ENCODE measurements around the gene KDM1A. TPM values are rescaled to one million over a fixed set of nuclear protein-coding genes. Genes with fewer than 3 reads are reported as not detected.

KDM1A gene
- polyA plus RNA-seq, 3 donors: 22.1 to 30.2 (median 24.1) TPM

DNA sequence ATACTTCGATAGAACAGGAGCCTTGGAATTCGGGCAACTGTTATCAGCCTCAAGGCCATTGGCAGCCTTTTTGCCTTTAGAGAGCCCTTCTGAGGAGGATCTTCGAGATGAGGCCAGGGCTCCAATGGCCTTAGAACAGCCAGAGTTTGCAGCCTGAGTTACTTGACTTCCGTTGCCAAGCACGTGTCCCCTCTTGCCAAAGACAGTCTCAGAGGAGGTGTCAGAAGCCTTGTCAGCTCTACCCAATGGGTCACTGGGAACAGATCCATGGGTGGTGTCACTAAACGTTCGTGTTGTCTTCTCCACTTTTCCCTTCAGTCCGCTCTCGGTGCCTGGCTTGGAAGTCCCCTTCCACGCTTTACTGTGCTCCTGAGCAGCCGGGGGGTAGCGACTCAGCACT, 73.2 kb downstream of the KDM1A start:
- Histone ChIP-seq H3K4me3 (replicated peaks in 1 of 3; ENCODE audit: low read depth in 2 of 3, low read length in 3 of 3) (no peak overlapping the region), H3K36me3 (replicated peaks in 1 of 2; ENCODE audit: control insufficient read depth in 1 of 2, insufficient read depth in 2 of 2, low read length in 2 of 2) (peaks cover 41 to 63% of the 10 kb centered on the region in 2 donors), H3K27me3 (ENCODE audit: control insufficient read depth in 2 of 2, insufficient read depth in 2 of 2, low read length in 2 of 2) (no peaks in the 10 kb centered on the region), H3K9me3 (replicated peaks in 1 of 2; ENCODE audit: control insufficient read depth in 1 of 2, insufficient read depth in 1 of 2, low read length in 2 of 2) (no peaks in the 10 kb centered on the region), H3K79me2 (ENCODE audit: insufficient read depth, low read length) (no peaks in the 10 kb centered on the region), H3K9ac (ENCODE audit: insufficient read depth, low read length, poor library complexity, severe bottlenecking) (no peak overlapping the region), H2AFZ (ENCODE audit: insufficient read depth, low read depth, low read length, poor library complexity, severe bottlenecking) (no peak overlapping the region), H3K27ac (ENCODE audit: low read depth in 1 of 2, low read length in 2 of 2) (no peak overlapping the region), H3K4me2 (replicated peaks; ENCODE audit: extremely low read depth, low read length, poor library complexity, severe bottlenecking) (no peak overlapping the region), H4K20me1 (ENCODE audit: insufficient read depth, low read length) (no peaks in the 10 kb centered on the region), H3K4me1 (ENCODE audit: control insufficient read depth in 1 of 2, insufficient read depth in 2 of 2, low read length in 2 of 2) (no peaks in the 10 kb centered on the region)
- TF ChIP-seq, protein P1, sequence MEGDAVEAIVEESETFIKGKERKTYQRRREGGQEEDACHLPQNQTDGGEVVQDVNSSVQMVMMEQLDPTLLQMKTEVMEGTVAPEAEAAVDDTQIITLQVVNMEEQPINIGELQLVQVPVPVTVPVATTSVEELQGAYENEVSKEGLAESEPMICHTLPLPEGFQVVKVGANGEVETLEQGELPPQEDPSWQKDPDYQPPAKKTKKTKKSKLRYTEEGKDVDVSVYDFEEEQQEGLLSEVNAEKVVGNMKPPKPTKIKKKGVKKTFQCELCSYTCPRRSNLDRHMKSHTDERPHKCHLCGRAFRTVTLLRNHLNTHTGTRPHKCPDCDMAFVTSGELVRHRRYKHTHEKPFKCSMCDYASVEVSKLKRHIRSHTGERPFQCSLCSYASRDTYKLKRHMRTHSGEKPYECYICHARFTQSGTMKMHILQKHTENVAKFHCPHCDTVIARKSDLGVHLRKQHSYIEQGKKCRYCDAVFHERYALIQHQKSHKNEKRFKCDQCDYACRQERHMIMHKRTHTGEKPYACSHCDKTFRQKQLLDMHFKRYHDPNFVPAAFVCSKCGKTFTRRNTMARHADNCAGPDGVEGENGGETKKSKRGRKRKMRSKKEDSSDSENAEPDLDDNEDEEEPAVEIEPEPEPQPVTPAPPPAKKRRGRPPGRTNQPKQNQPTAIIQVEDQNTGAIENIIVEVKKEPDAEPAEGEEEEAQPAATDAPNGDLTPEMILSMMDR (IDR thresholded peaks at IDR 0.05): no peak
- intact Hi-C loops (cut with micrococcal nuclease): no loop called here
- no peak overlapping the region for H3K27ac Mint-ChIP-seq
- H3K27me3 Mint-ChIP-seq (ENCODE audit: low read depth in 3 of 3): peaks cover 0 to 4% (median 0%) of the 10 kb centered on the region in 3 donors
- DNase-seq: no peak
- no peak overlapping the region for H3K4me3 Mint-ChIP-seq
- H3K36me3 Mint-ChIP-seq: peaks cover 50 to 63% of the 10 kb centered on the region in 2 donors
- WGBS (ENCODE audit: insufficient coverage): 97% methylated on average over 12 of the region's 12 CpGs
- H3K4me1 Mint-ChIP-seq: no peaks in the 10 kb centered on the region
- H3K9me3 Mint-ChIP-seq: peaks cover 0 to 1% (median 0%) of the 10 kb centered on the region in 7 donors

GRCh38 chr1:23097316-23097715, 78.0 kb downstream of the KDM1A start:
- TF ChIP-seq, protein P1 (IDR thresholded peaks at IDR 0.05): no peak
- no peaks in the 10 kb centered on the region for H3K9me3 Mint-ChIP-seq
- DNase-seq: no peak
- Histone ChIP-seq H3K4me1 (ENCODE audit: control insufficient read depth in 1 of 2, insufficient read depth in 2 of 2, low read length in 2 of 2) (peaks cover 16 to 28% of the 10 kb centered on the region in 2 donors), H3K9ac (ENCODE audit: insufficient read depth, low read length, poor library complexity, severe bottlenecking) (no peak overlapping the region), H3K4me2 (replicated peaks; ENCODE audit: extremely low read depth, low read length, poor library complexity, severe bottlenecking) (no peak overlapping the region), H3K36me3 (replicated peaks in 1 of 2; ENCODE audit: control insufficient read depth in 1 of 2, insufficient read depth in 2 of 2, low read length in 2 of 2) (peaks cover 18 to 22% of the 10 kb centered on the region in 2 donors), H3K9me3 (replicated peaks in 1 of 2; ENCODE audit: control insufficient read depth in 1 of 2, insufficient read depth in 1 of 2, low read length in 2 of 2) (no peaks in the 10 kb centered on the region), H3K4me3 (replicated peaks in 1 of 3; ENCODE audit: low read depth in 2 of 3, low read length in 3 of 3) (no peak overlapping the region), H3K79me2 (ENCODE audit: insufficient read depth, low read length) (no peaks in the 10 kb centered on the region), H3K27me3 (ENCODE audit: control insufficient read depth in 2 of 2, insufficient read depth in 2 of 2, low read length in 2 of 2) (no peaks in the 10 kb centered on the region), H3K27ac (ENCODE audit: low read depth in 1 of 2, low read length in 2 of 2) (no peak overlapping the region), H2AFZ (ENCODE audit: insufficient read depth, low read depth, low read length, poor library complexity, severe bottlenecking) (no peak overlapping the region), H4K20me1 (ENCODE audit: insufficient read depth, low read length) (peaks cover 9% of the 10 kb centered on the region)
- peaks cover 25% of the 10 kb centered on the region for H3K4me1 Mint-ChIP-seq
- intact Hi-C loops (cut with micrococcal nuclease): no loop called here
- 91% methylated on average over 4 of the region's 6 CpGs for WGBS (ENCODE audit: insufficient coverage)
- no peak overlapping the region for H3K27ac Mint-ChIP-seq
- no peak overlapping the region for H3K4me3 Mint-ChIP-seq
- peaks cover 0 to 6% (median 0%) of the 10 kb centered on the region in 3 donors for H3K27me3 Mint-ChIP-seq (ENCODE audit: low read depth in 3 of 3)
- peaks cover 23 to 27% of the 10 kb centered on the region in 2 donors for H3K36me3 Mint-ChIP-seq

All from CD14-positive monocyte (primary cell).